Neural crest cell (in vitro differentiated cells): Measurements from ENCODE around the gene MAP1LC3C. TPM values are rescaled to one million over a fixed set of nuclear protein-coding genes. Genes with fewer than 3 reads are reported as not detected.

Experiments used
- DNase-seq: peaks from one replicate; pipeline ENCODE4 v3.0.0; 2021; ENCODE audit warnings: low read depth, mixed read lengths, low spot score
- H3K27ac Mint-ChIP-seq: one replicate; pipeline ENCODE4 v1.8.0; 2021; ENCODE audit warnings: mild to moderate bottlenecking, mixed read lengths; ENCODE audit not compliant: unreplicated experiment
- H3K27me3 Mint-ChIP-seq: 2 replicates; pipeline ENCODE4 v1.8.0; 2021; ENCODE audit warnings: low read depth, mild to moderate bottlenecking, mixed read lengths
- H3K36me3 Mint-ChIP-seq: 2 replicates; pipeline ENCODE4 v1.8.0; 2021; ENCODE audit warnings: low read depth, mild to moderate bottlenecking, mixed read lengths
- H3K4me1 Mint-ChIP-seq: 2 replicates; pipeline ENCODE4 v1.8.0; 2021; ENCODE audit warnings: mixed read lengths
- H3K4me3 Mint-ChIP-seq: one replicate; pipeline ENCODE4 v1.8.0; 2021; ENCODE audit warnings: mild to moderate bottlenecking, mixed read lengths
- H3K9me3 Mint-ChIP-seq: 2 replicates; pipeline ENCODE4 v1.8.0; 2021; ENCODE audit warnings: mixed read lengths
- CTCF ChIP-seq: fragments of 200-600 bp; sonication (generic); conservative IDR thresholded peaks from 2 replicates; pipeline ENCODE4 v1.5.0; 2021; ENCODE audit warnings: antibody characterized with exemption, mild to moderate bottlenecking
- total RNA-seq: library from RNA; stranded (reverse); gene quantifications from 2 replicates; pipeline ENCODE4 v1.2.1, GENCODE V29; 2021

Gene MAP1LC3C
- total RNA-seq, 1 donor from 2014 or later, result 0.54 TPM

DNA sequence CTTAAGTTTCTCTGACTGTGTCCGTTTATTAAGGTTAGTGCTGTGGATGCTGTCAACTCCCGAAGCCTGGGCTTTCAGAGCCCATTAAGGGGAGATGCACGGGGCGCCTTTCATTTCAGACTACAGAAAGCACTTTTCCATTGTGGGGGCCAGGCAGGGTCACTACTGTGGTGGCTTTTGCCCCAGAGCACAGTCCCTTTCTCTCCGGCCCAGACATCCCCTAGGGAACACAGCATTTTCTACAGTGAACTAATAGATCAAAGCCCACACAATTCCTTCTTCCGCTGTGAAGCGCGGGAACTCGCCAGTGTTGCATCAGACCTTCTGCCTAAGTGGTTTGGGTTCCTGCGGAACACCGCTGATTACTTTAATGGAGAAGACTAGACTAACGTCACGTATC, 26.8 kb upstream of the MAP1LC3C start:
- no peaks in the 10 kb centered on the region for H3K27me3 Mint-ChIP-seq
- TF ChIP-seq CTCF, result no peak
- peak; percentile 12 for DNase-seq
- H3K9me3 Mint-ChIP-seq, result peaks cover 7% of the 10 kb centered on the region
- peak overlapping the region; percentile 53 for H3K27ac Mint-ChIP-seq
- H3K4me3 Mint-ChIP-seq, result no peak overlapping the region
- H3K4me1 Mint-ChIP-seq, result peaks cover 10% of the 10 kb centered on the region
- peaks cover 2% of the 10 kb centered on the region for H3K36me3 Mint-ChIP-seq

- no peak overlapping the region for H3K27ac Mint-ChIP-seq
- peaks cover 2% of the 10 kb centered on the region for H3K36me3 Mint-ChIP-seq
- H3K4me3 Mint-ChIP-seq, result no peak overlapping the region
- H3K9me3 Mint-ChIP-seq, result peaks cover 2% of the 10 kb centered on the region
- no peak for DNase-seq
- H3K27me3 Mint-ChIP-seq, result no peaks in the 10 kb centered on the region
- H3K4me1 Mint-ChIP-seq, result peaks cover 15% of the 10 kb centered on the region
- TF ChIP-seq CTCF, result no peak
Observed at GRCh38 chr1:242023805-242024204, 24.9 kb upstream of the MAP1LC3C start.

- H3K36me3 Mint-ChIP-seq, result no peaks in the 10 kb centered on the region
- H3K27ac Mint-ChIP-seq, result no peak overlapping the region
- no peak overlapping the region for H3K4me3 Mint-ChIP-seq
- DNase-seq, result no peak
- no peak for TF ChIP-seq CTCF
- H3K9me3 Mint-ChIP-seq, result no peaks in the 10 kb centered on the region
- H3K4me1 Mint-ChIP-seq, result peaks cover 5% of the 10 kb centered on the region
- no peaks in the 10 kb centered on the region for H3K27me3 Mint-ChIP-seq
Observed at GRCh38 chr1:242019018-242019417, 20.1 kb upstream of the MAP1LC3C start.

DNA sequence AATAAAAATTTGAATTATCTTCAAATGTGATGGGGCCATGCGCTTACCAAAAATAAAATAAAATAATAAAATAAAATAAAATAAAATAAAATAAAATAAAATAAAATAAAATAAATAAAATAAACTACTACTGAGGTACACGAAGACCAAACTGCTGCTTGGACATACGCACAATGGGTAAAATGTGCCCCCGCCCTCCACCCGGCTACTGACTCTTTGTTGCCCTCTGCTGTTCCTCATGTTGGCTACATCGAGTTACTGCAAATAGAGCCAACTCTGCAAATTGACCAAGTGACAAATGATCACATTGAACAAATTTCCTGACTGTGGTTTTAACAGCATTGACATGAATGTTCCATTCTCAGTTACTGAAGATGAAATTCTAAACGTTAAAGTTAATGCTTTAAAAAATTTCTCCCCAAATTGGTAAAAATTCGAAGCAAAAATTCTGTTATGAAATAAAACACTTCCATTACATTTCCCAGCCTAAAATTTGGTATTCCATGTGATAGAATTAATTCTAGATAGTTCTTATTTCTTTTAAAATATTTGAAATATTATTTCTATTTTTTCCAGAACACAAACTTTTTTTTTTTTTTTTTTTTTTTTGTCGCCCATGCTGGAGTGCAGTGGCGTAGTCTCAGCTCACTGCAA, 18.8 kb upstream of the MAP1LC3C start:
- H3K27me3 Mint-ChIP-seq, result no peaks in the 10 kb centered on the region
- H3K4me1 Mint-ChIP-seq, result peaks cover 5% of the 10 kb centered on the region
- no peak overlapping the region for H3K4me3 Mint-ChIP-seq
- no peaks in the 10 kb centered on the region for H3K9me3 Mint-ChIP-seq
- peak; percentile 79 for TF ChIP-seq CTCF
- DNase-seq, result peak; percentile 50
- no peaks in the 10 kb centered on the region for H3K36me3 Mint-ChIP-seq
- no peak overlapping the region for H3K27ac Mint-ChIP-seq

GRCh38 chr1:242016479-242016878, 17.6 kb upstream of the MAP1LC3C start:
- no peak overlapping the region for H3K4me3 Mint-ChIP-seq
- H3K27me3 Mint-ChIP-seq, result no peaks in the 10 kb centered on the region
- no peak for TF ChIP-seq CTCF
- no peak for DNase-seq
- peaks cover 5% of the 10 kb centered on the region for H3K4me1 Mint-ChIP-seq
- H3K36me3 Mint-ChIP-seq, result no peaks in the 10 kb centered on the region
- H3K27ac Mint-ChIP-seq, result no peak overlapping the region
- H3K9me3 Mint-ChIP-seq, result no peaks in the 10 kb centered on the region
